ENCODE data around the gene OR6S1.
"Not testable (repeated sequence)": the region's sequence is repeated elsewhere in the genome, so short reads cannot be mapped to it uniquely, and the experiment has no call there.

OR6S1 gene

GRCh38 chr14:20613094-20614037 lies 28.1 kb downstream of the OR6S1 start:
- DNase-seq (ENCODE audit: extremely low spot score, insufficient read length, low read depth) (no peak), FAIRE-seq (peak; percentile 97)

- DNase-seq (ENCODE audit: extremely low spot score, insufficient read length, low read depth) (no peak), FAIRE-seq (peak; percentile 79)
Measured at GRCh38 chr14:20612403-20612802, 29.1 kb downstream of the OR6S1 start.

- no peak for DNase-seq (ENCODE audit: extremely low spot score, insufficient read length, low read depth)
- no peak for FAIRE-seq
Measured at GRCh38 chr14:20611277-20611676, 30.2 kb downstream of the OR6S1 start.

- FAIRE-seq (peak; percentile 5), DNase-seq (ENCODE audit: extremely low spot score, insufficient read length, low read depth) (no peak)
Measured at GRCh38 chr14:20610002-20610765, 31.3 kb downstream of the OR6S1 start.

- FAIRE-seq, result peak; percentile 67
- DNase-seq (ENCODE audit: extremely low spot score, insufficient read length, low read depth), result peak; percentile 55
Measured at GRCh38 chr14:20609215-20610001, 32.1 kb downstream of the OR6S1 start.

- DNase-seq (ENCODE audit: extremely low spot score, insufficient read length, low read depth), result no peak
- no peak for FAIRE-seq
Measured at GRCh38 chr14:20608383-20609110, 32.9 kb downstream of the OR6S1 start.

GRCh38 chr14:20607617-20608016 lies 33.9 kb downstream of the OR6S1 start:
- no peak for DNase-seq (ENCODE audit: extremely low spot score, insufficient read length, low read depth)

GRCh38 chr14:20606902-20607242 lies 34.6 kb downstream of the OR6S1 start:
- DNase-seq (ENCODE audit: extremely low spot score, insufficient read length, low read depth) (no peak), FAIRE-seq (no peak)

More at GRCh38 chr14:20607617-20608016, 33.9 kb downstream of the OR6S1 start:
- no peak for FAIRE-seq

- FAIRE-seq, result no peak
Measured at GRCh38 chr14:20606190-20606901, 35.1 kb downstream of the OR6S1 start.

GRCh38 chr14:20603813-20604690 lies 37.4 kb downstream of the OR6S1 start:
- FAIRE-seq, result no peak

More at GRCh38 chr14:20606190-20606901, 35.1 kb downstream of the OR6S1 start:
- DNase-seq (ENCODE audit: extremely low spot score, insufficient read length, low read depth), result no peak

GRCh38 chr14:20602583-20602982 lies 38.9 kb downstream of the OR6S1 start:
- FAIRE-seq, result no peak
- DNase-seq (ENCODE audit: extremely low spot score, insufficient read length, low read depth), result no peak

More at GRCh38 chr14:20603813-20604690, 37.4 kb downstream of the OR6S1 start:
- no peak for DNase-seq (ENCODE audit: extremely low spot score, insufficient read length, low read depth)

GRCh38 chr14:20601522-20601921 lies 40.0 kb downstream of the OR6S1 start:
- no peak for DNase-seq (ENCODE audit: extremely low spot score, insufficient read length, low read depth)
- FAIRE-seq, result no peak

GRCh38 chr14:20597108-20597507 lies 44.4 kb downstream of the OR6S1 start:
- no peak for FAIRE-seq

GRCh38 chr14:20595726-20596125 lies 45.8 kb downstream of the OR6S1 start:
- not testable (repeated sequence) for FAIRE-seq; DNase-seq (ENCODE audit: extremely low spot score, insufficient read length, low read depth)

More at GRCh38 chr14:20597108-20597507, 44.4 kb downstream of the OR6S1 start:
- DNase-seq (ENCODE audit: extremely low spot score, insufficient read length, low read depth), result no peak

- DNase-seq (ENCODE audit: extremely low spot score, insufficient read length, low read depth), result no peak
Measured at GRCh38 chr14:20592574-20592973, 48.9 kb downstream of the OR6S1 start.

GRCh38 chr14:20591235-20591634 lies 50.3 kb downstream of the OR6S1 start, which contains the start of gene RNASE12:
TSS of gene RNASE12 (minus strand) at chr14:20591376. CDS start at chr14:20590723, 653 bp downstream.
- no peak for DNase-seq (ENCODE audit: extremely low spot score, insufficient read length, low read depth)
- no peak for FAIRE-seq

More at GRCh38 chr14:20592574-20592973, 48.9 kb downstream of the OR6S1 start:
- no peak for FAIRE-seq

Data from GM18507 (cell line).